HG03565 (cell line): ENCODE data around the gene MGAT4A.
"Not testable (repeated sequence)": the region's sequence is repeated elsewhere in the genome, so short reads cannot be mapped to it uniquely, and the experiment has no call there.

Experiments
- ATAC-seq: cut with Tn5 transposase; IDR thresholded peaks from one replicate; pipeline ENCODE4 v1.9.1; 2021; ENCODE audit warnings: mild to moderate bottlenecking, moderate library complexity; ENCODE audit not compliant: unreplicated experiment

Gene MGAT4A

DNA sequence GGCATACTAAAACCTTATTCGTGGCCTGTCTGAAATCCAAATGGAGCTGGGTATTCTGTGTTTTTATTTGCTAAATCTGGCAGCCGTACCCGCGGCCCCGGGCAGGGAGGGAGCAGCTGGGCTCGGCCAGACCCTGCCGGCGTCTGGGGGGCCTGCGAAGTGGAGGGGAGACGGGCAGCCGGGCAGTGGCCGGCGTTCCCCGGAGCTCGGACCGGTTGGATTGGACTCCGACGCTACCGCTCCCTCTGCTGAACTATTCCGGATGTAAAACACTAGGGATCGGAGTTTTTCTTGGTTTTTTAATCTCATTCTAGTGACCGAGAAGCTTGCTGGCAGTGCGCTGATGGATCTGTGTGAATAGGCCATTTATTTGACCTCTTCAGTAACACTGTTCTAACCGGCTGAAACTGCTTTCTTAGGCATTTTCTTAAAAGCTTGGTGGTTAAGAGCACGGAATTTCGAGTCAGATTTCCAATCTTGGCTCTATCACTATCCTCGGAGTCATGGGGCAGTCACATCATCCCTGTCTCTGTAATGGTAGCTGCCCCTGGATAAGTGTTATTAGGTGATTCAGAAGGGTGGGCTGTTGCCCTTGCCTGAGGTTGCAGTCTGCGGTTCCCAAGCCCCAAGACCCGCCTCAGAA is 121.8 kb downstream of the MGAT4A start:
- ATAC-seq = no peak

DNA sequence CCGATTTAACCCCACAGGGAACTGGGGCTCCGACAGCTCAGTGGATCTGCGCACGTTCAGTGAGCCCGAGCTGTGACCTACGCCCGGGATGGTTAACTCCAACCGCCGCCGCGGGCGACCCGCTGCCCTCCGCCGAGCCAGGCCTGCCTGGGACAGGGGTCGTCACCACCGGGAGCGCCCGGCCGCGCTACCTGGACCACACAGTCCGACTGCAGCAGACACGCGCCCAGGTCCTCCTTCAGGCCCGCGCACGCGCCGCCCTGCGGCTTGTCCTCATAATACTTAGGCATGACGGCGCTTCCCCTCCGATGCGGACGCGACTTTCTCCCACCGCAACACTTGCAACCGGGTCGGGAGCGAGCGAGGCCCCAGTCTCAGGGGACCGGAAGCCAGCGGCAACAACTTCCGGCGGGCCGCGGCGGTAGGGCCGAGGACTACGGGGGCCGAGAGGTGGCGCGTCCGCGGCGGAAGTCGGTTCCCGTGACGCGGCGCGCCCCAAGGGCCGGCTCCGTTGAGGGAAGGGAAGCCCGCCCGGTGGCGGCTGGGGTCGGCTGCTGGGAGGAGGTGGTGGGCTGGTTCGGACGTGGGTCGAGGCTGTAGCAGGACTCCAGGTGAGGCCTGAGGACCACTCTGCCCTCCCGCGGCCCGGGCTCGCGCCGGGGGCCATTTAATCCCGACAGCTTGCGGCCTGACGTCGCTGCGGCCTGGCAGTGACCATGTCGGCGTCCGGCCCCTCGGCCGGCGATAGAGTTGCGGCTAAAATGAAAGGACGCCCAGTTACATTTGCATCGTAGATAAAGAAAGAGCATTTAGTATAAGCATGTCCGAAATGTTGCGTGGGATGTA is 122.6 kb downstream of the MGAT4A start, which contains the start of the genes COA5 and UNC50:
COA5 (minus strand) TSS at position 397 of the 846 bp plus-strand sequence; CDS start at position 290, 107 bp downstream.
UNC50 (plus strand) TSS at position 474 of the 846 bp plus-strand sequence. CDS start 1,171 bp downstream, outside the sequence.
- peak; percentile 83 for ATAC-seq

DNA sequence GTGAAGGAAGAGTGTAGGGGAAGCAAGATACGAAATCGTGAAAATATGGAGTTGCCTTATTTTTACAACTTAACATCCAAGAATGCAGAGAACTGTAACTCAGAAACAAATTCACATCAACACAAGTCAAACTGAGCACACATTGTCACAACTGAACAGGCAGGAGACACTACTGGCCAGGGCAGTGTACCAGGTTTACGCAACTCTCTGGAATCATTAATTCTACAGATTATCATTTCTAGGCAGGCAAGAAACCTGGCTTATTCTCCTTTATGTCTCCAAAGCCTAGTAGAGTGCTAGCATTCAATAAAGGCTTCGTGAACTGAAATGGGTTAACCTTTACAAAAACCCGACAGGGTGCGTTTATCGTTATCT is 123.2 kb downstream of the MGAT4A start:
- no peak for ATAC-seq

DNA sequence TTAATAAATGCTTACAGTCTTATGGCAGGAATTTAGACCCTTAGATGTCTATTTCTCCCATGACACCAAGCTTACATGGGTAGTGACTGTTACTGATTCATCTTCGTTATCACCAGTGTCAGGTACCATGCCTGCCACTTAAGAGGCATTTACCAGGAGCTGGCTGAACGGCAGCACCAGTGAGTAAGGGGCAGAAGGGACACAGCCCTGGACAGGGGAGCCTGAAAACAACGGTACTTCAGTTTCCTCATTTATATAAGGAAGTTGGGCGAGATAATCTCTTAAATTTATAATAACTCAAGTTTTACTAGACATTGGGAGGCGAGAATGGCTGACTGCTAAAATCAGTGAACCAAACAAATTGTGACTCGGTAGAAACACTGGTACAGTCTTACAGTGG is 123.8 kb downstream of the MGAT4A start:
- no peak for ATAC-seq

DNA sequence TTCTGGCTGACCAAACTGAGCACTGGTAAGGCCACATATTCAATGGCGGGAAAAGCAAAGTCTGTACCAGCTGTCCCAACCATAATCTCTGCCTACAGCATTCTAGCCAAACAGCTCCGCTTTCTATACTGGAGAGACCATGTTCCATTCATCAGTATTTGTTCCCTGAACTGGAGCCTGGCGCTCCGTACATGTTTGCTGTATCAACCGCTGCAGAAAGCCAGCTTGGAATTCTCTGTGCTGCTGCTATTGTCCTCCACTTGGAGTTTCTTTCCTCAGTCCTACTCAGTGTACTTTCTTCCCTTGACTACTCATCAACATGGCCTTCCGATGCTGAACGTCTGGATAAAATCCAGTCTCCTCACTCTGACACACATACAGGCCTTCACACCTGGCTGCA is 124.5 kb downstream of the MGAT4A start:
- no peak for ATAC-seq

DNA sequence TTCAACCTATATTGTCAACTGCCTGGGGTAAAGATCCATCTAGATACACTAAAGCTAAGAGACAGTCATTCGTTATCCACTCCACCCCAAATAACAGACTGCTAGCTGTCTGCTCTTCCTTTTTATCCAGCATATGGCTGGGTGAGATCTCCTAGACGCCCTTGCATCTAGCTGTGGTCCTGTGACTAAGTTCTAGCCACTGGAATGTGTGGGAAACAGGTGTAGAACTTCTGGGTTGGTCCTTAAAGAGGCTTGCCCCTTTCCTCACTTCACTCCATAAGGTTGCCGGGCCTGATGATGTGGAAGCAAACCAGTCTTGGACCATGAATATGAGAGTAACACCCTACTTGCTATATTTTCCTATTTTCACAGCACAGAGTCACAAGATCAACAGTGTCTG is 125.9 kb downstream of the MGAT4A start:
- ATAC-seq = no peak

DNA sequence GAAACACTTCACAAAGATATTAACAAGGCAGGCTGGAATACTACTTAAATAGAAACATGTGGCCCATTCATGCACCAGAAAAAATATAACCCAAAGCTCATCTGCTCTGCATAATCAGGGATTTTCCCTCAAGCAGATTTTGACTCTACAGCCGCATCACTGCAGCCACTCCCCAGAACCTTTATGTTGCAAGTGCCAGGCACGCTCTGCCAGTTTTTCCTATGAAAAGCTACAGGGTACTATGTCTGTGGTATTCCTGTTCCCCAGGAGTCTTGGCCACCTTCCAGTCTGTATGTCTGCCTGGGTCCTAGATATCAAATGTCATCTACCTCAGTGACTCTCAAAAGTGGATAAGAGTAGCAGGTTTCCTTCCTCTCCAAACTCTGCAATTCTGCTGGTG is 126.4 kb downstream of the MGAT4A start:
- no peak for ATAC-seq

DNA sequence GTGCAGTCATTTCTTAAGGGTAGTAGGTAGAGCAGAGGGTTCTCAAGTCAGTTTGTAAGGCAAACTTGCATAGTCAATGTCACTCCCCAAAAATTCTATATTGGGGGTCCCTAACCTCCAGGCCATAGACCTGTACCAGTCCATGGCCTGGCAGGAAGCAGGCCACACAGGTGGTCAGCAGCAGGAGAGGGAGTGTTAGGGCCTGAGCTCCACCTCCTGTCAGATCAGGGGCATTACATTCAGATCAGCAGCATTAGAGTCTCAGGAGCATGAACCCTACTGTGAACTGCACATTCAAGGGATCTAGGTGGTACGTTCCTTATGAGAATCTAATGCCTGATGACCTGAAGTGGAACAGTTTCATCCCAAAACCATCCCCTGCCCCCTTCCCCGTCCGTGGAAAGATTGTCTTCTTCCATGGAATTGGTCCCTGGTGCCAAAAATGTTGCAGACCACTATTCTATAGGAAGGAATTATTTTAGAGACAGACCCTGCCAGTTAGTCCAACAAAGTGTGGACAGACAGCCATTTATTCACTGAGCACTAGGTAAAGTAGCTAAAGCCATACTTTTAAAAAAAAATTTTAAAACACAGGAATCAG is 129.3 kb downstream of the MGAT4A start:
- ATAC-seq = peak; percentile 66

DNA sequence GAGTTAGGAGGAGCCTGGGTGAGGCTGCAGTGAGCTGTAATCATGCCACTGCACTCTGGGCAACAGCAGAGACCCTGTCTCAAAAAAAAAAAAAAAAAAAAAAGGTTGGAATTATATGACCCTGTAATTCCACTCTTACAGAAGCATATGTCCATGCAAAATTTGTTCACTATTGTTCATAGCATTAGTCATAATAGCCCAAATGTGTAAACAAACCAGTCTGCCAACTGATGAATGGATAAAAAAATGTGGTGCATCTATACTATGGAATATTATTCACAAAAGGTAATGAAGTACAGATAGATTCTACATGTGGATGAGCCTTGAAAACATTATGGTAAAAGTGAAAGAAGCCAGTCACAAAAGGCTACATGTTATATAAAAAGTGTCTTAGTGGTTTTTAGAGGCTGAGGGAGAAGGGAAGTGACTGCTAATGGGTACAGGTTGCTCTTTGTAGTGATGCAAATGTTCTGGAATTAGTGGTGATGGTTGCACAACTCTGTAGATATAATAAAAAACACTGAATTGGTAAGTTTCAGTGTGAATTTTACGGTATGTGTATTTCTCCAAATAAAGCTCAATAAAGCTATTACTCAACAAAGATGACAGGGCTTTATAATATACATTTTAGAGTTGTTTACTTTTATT is 132.0 kb downstream of the MGAT4A start:
- ATAC-seq = no peak

DNA sequence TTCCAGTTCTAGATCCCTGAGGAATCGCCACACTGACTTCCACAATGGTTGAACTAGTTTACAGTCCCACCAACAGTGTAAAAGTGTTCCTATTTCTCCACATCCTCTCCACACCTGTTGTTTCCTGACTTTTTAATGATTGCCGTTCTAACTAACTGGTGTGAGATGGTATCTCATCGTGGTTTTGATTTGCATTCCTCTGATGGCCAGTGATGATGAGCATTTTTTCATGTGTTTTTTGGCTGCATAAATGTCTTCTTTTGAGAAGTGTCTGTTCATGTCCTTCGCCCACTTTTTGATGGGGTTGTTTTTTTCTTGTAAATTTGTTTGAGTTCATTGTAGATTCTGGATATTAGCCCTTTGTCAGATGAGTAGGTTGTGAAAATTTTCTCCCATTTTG is 136.3 kb downstream of the MGAT4A start:
- ATAC-seq = not testable (repeated sequence)

DNA sequence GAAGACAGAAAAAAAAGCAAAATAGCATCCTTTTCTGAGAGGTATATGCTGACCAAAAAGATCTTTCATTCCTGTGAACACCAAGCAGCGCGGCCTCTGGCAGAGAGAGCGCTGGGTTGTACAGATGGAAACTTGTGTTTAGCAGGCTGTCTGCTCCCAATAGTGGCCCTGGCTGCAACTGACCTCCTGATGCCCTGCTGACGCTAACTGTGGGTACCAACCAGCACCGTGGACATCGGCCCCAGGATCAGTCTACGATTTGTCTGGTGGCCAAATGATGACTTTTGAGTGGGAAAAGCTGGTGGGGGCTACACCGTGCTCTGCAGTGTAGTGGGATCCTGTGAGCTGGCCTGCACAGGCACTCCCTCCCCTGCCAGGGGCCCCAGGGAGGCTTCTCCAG is 138.4 kb downstream of the MGAT4A start:
- no peak for ATAC-seq

DNA sequence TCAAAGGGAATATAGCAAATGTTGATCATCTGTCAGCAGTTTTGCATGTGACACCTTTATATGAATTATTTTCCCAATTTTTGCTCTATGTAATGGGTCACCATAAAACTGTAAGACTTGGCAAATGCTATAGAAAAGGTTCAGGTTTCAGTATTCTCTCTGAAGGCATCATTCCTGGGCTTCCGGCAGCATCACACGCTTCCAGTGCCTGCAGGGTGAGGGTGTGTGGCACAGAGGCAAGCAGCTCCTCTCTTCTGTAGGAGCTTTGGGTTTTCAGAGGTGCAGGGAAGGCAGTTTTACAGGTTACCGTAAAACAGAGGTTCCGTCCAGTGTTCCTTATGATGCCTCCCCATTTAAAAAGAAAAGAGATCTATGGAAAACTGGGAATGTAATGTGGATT is 141.4 kb downstream of the MGAT4A start:
- ATAC-seq = no peak

DNA sequence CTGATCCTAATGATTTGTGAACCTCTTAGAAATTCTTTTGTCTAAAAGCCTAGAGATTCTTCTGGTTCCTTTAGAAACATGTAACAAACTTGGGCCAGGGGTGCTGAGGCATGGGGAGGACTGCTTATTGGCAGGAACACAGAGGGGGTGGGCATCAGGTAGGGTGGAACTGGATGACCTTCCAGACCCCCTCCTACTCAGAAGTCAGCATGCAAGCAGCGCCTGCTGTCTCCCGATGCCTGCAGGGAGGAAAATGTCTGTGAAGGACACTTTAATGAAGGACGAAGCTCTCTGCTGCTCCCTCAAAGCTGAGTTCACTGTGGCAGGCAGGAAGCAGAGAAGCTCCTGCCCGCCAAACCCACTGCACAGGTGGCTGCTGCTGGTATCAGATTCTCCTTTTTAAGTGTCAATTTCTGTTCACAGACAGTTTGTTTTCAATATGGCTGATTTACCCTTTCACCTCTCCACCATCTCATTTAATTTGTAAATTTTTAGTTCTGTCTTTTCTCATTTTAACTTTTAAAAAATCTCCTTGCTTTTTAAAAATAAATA is 142.0 kb downstream of the MGAT4A start:
- no peak for ATAC-seq

DNA sequence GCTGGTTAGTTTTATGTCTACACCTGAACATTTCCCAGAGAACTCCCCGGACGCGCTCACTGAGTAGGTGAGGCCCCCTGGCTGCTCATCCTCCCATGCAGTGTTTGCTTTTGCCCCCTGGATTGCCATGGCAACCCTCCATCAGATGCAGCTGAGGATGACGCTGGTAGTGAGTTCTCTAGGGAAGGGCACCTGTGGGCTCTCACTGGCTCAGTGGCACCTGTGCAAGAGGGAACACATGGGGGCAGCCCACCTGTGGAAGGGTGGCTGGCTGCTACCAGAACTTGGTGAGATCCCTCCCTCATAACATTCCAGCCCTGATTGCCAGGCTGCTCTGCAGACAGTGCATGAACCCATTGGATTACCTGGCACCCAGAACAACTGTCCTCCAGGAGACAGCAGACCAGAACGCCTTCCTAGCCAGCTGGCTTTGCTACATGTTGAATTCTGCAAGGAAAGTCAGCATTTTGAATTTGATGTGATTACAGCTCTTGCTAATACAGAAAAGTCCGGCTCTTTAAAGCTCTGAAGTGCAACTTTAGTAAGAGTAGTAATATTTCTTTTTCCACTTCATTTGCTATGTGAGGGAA is 144.3 kb downstream of the MGAT4A start:
- ATAC-seq = no peak

DNA sequence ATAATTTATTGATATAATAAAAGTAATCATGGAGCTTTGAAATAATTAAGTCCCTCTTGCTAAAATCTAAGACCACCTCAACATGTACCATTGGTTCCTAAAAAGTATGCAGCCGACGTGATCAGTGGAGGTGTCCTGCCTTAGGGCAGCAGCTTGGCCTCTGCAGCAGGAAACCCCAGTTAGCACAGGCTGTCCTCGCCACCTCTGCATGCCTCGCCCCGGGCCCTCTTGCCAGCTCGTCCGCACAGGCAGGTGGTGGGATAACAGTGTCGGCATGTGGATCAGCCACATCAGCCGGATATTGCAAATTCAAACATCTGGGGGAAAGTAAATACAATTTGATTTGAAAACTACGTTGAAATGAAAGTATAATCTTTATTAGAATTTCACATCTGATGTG is 145.5 kb downstream of the MGAT4A start:
- ATAC-seq = no peak

DNA sequence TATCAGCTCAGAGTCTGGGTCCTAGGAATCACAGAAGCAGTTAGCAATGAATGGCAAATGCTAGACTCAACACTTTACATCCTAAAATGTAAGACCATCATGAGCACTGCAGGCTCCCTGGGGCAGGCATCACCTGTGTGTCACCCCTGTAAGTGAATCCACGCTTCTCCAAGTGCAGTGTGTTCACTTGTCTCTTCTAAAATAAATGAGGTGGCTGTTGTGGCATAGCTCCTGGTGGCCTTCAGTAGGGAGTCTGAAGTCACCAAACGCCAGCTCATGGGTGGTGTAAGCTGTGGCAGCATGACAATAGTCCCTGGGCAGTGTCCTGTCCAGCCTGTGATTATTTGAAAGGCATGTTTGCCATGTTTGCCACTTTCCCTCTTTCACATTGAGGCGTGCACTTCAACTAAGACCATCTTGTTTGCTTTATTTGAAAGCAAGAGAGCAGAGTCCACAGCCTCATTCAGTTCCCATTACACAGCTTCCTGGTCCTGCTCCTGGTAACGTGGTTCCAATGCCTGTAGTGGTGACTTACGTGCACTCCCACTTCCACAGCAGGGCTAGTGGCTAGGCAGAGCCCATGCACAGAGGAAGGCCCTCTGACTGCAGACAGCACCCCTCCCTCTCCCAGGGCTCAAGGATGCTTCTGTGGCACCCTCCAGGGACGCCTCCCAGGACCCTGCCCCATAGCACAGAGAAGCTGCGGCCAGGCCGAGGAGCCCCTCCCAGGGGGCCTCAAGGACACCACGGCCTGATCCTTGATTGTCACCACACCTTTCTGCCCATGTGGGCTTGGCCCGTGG is 146.9 kb downstream of the MGAT4A start:
- no peak for ATAC-seq

DNA sequence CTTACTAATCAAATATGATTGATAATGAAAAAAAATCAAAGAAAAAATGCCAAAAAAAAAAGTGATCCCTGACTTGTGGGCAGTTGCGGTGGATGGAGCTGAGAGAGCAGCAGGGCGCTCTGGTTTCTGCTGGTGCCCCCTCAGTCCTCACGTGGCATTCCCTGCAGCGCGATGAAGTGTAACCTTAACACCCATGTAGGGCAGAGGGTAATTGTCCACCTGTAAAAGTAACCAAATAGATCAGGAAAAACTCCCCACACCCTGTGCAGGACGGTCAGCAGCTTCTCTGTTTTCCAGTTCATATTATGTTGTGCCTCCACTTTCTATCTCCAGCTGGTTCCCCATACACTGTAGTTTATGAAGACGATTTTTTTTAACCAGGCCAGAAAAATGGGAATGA is 147.7 kb downstream of the MGAT4A start:
- no peak for ATAC-seq

DNA sequence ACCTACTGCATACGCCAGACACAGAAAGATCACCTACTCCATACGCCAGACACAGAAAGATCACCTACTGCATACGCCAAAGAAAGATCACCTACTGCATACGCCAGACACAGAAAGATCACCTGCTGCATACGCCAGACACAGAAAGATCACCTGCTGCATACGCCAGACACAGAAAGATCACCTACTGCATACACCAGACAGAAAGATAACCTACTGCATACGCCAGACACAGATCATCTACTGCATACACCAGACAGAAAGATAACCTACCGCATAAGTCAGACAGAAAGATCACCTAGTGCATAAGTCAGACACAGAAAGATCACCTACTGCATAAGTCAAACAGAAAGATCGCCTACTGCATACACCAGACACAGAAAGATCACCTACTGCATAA is 148.4 kb downstream of the MGAT4A start:
- ATAC-seq = no peak

DNA sequence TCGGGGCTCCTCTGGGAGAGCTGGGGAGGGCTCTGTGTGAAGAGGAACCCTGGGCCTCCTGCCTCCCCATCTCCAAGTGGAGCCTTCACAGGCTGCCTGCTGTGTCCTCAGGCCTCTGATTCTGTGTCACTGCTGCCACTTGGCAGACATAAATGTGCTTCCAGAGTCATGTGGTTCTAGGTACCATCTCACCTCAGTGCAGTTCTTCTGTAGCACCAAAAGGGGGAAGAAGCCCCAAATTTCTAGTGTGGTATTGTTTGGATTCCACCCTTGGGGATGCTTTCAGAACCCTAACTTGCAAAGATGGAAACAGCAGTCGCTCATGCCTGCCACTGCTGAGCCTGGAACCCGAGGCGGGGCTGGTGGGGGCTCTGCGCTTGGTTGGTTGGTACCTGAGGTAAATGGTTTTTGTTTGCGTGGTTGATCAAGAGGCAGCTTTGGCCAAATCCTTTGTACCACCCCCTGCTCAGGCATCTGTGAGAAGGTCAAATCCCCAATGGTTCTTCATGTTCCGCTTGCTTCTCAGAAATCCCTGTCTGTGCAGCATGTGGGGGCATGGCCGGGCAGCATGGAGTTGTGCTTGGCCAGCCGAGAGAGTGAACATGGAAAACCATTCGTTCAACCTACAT is 150.2 kb downstream of the MGAT4A start:
- ATAC-seq = no peak
